K562 (cell line): ENCODE data around the gene SPRED2. TPM values are rescaled to one million over a fixed set of nuclear protein-coding genes. Genes with fewer than 3 reads are reported as not detected.

ENCODE experiments used
- ATAC-seq: fragments of 200-7000 bp; cut with Tn5 transposase; 3 replicates; pipeline ENCODE4 v1.9.1; 2020; ENCODE audit warnings: moderate library complexity
- BruUV-seq: library from RNA; stranded (reverse); fragments of 400-500 nt; replicated peaks from 2 replicates; lab custom pipeline; 2021; lab: Mats Ljungman, UMichigan
- CTCF ChIA-PET: fragments of 300-600 bp; formaldehyde crosslinking; extraction: SDS; loops from one replicate; lab custom pipeline; 2021; ENCODE audit warnings: low intra/inter-chr PET ratio; lab: Yijun Ruan, JAX
- POLR2A ChIA-PET: fragments of 300-600, 350-650 bp; sonication (Branson Sonifier 250); formaldehyde crosslinking; extraction: SDS; loops from one replicate; lab custom pipeline; 2021; ENCODE audit warnings: antibody characterized with exemption, inconsistent platforms; lab: Yijun Ruan, JAX
- DNase-seq, 4 experiments: peaks; one replicate each; pipeline versions ENCODE4 v3.0.0 to v3.0.0-alpha.2; 2011 to 2018; ENCODE audit warnings: low spot score in 3 of 4, mixed read lengths in 3 of 4; ENCODE audit errors: extremely low read depth in 1 of 4
- FAIRE-seq: peaks from 2 replicates; lab custom pipeline; 2011; peaks lifted over from hg19 to GRCh38; lab: Jason Lieb, UNC
- H2AFZ ChIP-seq: 2 replicates; pipeline ENCODE4 v1.6.0; 2011; ENCODE audit warnings: low read depth, low read length, control low read depth, inconsistent platforms
- H3K27ac ChIP-seq: fragments of 200-600 bp; 3 replicates; pipeline ENCODE4 v1.8.0; 2011; ENCODE audit warnings: low read depth, mild to moderate bottlenecking, control low read depth, inconsistent platforms, low read length, moderate library complexity, mixed read lengths; ENCODE audit errors: extremely low read depth
- H3K27me3 ChIP-seq, 2 experiments: fragments of 300-600 bp in 1 of 2; 2 replicates in 1 of 2; 3 replicates in 1 of 2; pipeline versions ENCODE4 v1.6.0 to v1.8.0; 2011; ENCODE audit warnings: inconsistent platforms in 2 of 2, low read length in 2 of 2, mild to moderate bottlenecking in 1 of 2, mixed read lengths in 1 of 2, moderate library complexity in 1 of 2; ENCODE audit not compliant: control insufficient read depth in 2 of 2, insufficient read depth in 2 of 2
- H3K36me3 ChIP-seq: fragments of 300-600 bp; 3 replicates; pipeline ENCODE4 v1.8.0; 2011; ENCODE audit warnings: mild to moderate bottlenecking, low read length, inconsistent platforms; ENCODE audit not compliant: control insufficient read depth, insufficient read depth
- H3K4me1 ChIP-seq, 2 experiments: fragments of 200-600 bp in 1 of 2; replicated peaks in 1 of 2; 2 replicates in 1 of 2; 3 replicates in 1 of 2; pipeline versions ENCODE4 v1.5.1 to v1.8.0; 2011; ENCODE audit warnings: inconsistent platforms in 2 of 2, low read length in 2 of 2, mild to moderate bottlenecking in 1 of 2, mixed read lengths in 1 of 2, moderate library complexity in 1 of 2; ENCODE audit not compliant: control insufficient read depth in 2 of 2, insufficient read depth in 2 of 2
- H3K4me2 ChIP-seq: 2 replicates; pipeline ENCODE4 v1.6.1; 2011; ENCODE audit warnings: low read length, control low read depth, inconsistent platforms, mixed read lengths; ENCODE audit not compliant: insufficient read depth
- H3K4me3 ChIP-seq: fragments of 200-600 bp; sonication (generic), shearing (Covaris generic); 2 replicates; pipeline ENCODE4 v1.5.1; 2016; ENCODE audit warnings: control low read depth, inconsistent platforms
- H3K79me2 ChIP-seq: fragments of 200-600 bp; 3 replicates; pipeline ENCODE4 v1.8.0; 2011; ENCODE audit warnings: low read length, inconsistent platforms; ENCODE audit not compliant: control insufficient read depth, insufficient read depth
- H3K9ac ChIP-seq, 2 experiments: 2 replicates each; pipeline versions ENCODE4 v1.6.0 to v1.6.1; 2011; ENCODE audit warnings: low read depth in 2 of 2, low read length in 2 of 2, control low read depth in 1 of 2, inconsistent platforms in 1 of 2, mild to moderate bottlenecking in 1 of 2, mixed read lengths in 1 of 2; ENCODE audit not compliant: insufficient read depth in 1 of 2
- H3K9me1 ChIP-seq: one replicate; pipeline ENCODE4 v1.6.0; 2011; ENCODE audit warnings: inconsistent platforms, mild to moderate bottlenecking, low read length, moderate library complexity; ENCODE audit not compliant: control insufficient read depth, insufficient read depth
- H3K9me3 ChIP-seq: replicated peaks from 2 replicates; pipeline ENCODE4 v1.5.1; 2011; ENCODE audit warnings: low read depth, low read length, inconsistent platforms; ENCODE audit not compliant: control insufficient read depth, insufficient read depth
- H4K20me1 ChIP-seq: replicated peaks from 2 replicates; pipeline ENCODE4 v1.6.1; 2011; ENCODE audit warnings: low read length, inconsistent platforms, mixed read lengths; ENCODE audit not compliant: control insufficient read depth, insufficient read depth
- NRF1 ChIP-seq, 2 experiments: fragments of 450-650 bp; IDR thresholded peaks in 1 of 2; conservative IDR thresholded peaks in 1 of 2; 2 replicates each; pipeline ENCODE4 v1.6.1; 2014; ENCODE audit warnings: mild to moderate bottlenecking in 2 of 2
- TBP ChIP-seq: optimal IDR thresholded peaks from 2 replicates; pipeline ENCODE3; 2011; ENCODE audit warnings: low read depth, low read length, improper control_type of control experiment
- ZNF518B ChIP-seq: fragments of 250-450 bp; sonication (Bioruptor Pico); IDR thresholded peaks from 2 replicates; pipeline ENCODE4 v1.5.0; 2021; ENCODE audit warnings: mild to moderate bottlenecking, moderate library complexity
- WGBS: fragments of 100-300 bp; shearing (Covaris generic); methylation state at CpG from one replicate; pipeline ENCODE4 v1.1.6; 2016; ENCODE audit warnings: low coverage, mixed read lengths; ENCODE audit not compliant: insufficient coverage; ENCODE audit errors: missing lambda C conversion rate; 5-methylcytosine and 5-hydroxymethylcytosine counted together
- in situ Hi-C: fragments of 300-500 bp; cut with MboI; formaldehyde crosslinking; loops from 4 replicates; pipeline ENCODE4 v1.15.0; 2018; ENCODE audit warnings: inconsistent platforms, mixed read lengths
- intact Hi-C: fragments of 100-400 bp; cut with micrococcal nuclease; formaldehyde crosslinking; loops from 2 replicates; pipeline ENCODE4 v1.14.2; 2022
- polyA plus RNA-seq, 8 experiments: library from polyadenylated mRNA; depleted of rRNA in 4 of 8; stranded (reverse) in 5 of 8; unstranded in 3 of 8; fragments of >200 nt; fragmentation: Nextera tagmentation in 2 of 8; fragmentation: Illumina TruSeq in 1 of 8; extraction: Ambion mirVana in 2 of 8; extraction: Trizol in 1 of 8; gene quantifications; 2 replicates each; pipeline versions ENCODE4 v1.2.1 to v1.2.3, GENCODE V29; 2011 to 2014; ENCODE audit warnings: inconsistent platforms in 1 of 8, missing spikeins in 1 of 8
- total RNA-seq, 7 experiments: library from RNA; depleted of rRNA in 6 of 7; stranded (reverse); fragments of >200 nt in 6 of 7; fragmentation: Illumina TruSeq in 2 of 7; extraction: Trizol in 2 of 7; gene quantifications; 2 replicates each; pipeline versions ENCODE4 v1.2.1 to v1.2.3, GENCODE V29; 2011 to 2021; ENCODE audit warnings: low replicate concordance in 1 of 7
- TF ChIP-seq, protein P1 (sequence below): sonication (generic); formaldehyde crosslinking; IDR thresholded peaks from 2 replicates; pipeline ENCODE4 v1.8.0; 2022; ENCODE audit warnings: mild to moderate bottlenecking, missing genetic modification reagents

SPRED2 gene
- total and polyA plus RNA-seq, 9 of the 15 experiments (the other 6 are each of a cell fraction or from before 2014, with no cell fraction given) = 4.6 to 50.8 (median 14.1) TPM

DNA sequence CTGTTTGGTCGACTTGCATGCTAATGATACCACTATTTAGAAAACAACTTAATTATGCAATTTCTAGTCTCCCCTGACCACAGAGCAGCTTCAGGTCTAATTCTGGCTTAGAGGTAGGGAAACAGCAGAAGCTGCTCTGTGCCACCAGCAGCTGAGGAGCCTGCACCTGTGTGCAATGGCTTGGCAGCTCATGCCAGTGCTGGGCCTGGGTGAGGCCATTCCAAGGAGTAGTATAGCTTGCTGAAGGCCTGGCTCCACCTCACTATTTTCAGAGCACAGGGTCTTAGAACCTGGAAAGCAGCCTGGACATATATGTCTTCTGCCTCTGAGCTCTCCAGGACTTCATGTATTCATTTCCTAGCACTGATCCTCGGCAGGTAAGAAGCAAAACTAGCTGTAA lies 62.8 kb downstream of the SPRED2 start (continued):
- no peak for TF ChIP-seq ZNF518B (CRISPR knock-in tag)
- TF ChIP-seq, all 486 proteins: peak for 0

- DNase-seq = no peak
- CTCF ChIA-PET = no interaction called here
- Histone ChIP-seq H4K20me1 (peaks cover 36% of the 10 kb centered on the region), H3K4me2 (no peak overlapping the region), H3K4me1 (peaks cover 8 to 71% of the 10 kb centered on the region in 2 experiments; a peak in 4 of 5 replicates)
- in situ Hi-C loops = no loop called here
- WGBS = 87% methylated on average over 1 of the region's 1 CpG
- TF ChIP-seq NRF1 (conservative IDR thresholded peaks at IDR 0.05 in 1 of 2, IDR thresholded peaks at IDR 0.05 in 1 of 2) (no peak), TBP (no peak)
- TF ChIP-seq, protein P1, sequence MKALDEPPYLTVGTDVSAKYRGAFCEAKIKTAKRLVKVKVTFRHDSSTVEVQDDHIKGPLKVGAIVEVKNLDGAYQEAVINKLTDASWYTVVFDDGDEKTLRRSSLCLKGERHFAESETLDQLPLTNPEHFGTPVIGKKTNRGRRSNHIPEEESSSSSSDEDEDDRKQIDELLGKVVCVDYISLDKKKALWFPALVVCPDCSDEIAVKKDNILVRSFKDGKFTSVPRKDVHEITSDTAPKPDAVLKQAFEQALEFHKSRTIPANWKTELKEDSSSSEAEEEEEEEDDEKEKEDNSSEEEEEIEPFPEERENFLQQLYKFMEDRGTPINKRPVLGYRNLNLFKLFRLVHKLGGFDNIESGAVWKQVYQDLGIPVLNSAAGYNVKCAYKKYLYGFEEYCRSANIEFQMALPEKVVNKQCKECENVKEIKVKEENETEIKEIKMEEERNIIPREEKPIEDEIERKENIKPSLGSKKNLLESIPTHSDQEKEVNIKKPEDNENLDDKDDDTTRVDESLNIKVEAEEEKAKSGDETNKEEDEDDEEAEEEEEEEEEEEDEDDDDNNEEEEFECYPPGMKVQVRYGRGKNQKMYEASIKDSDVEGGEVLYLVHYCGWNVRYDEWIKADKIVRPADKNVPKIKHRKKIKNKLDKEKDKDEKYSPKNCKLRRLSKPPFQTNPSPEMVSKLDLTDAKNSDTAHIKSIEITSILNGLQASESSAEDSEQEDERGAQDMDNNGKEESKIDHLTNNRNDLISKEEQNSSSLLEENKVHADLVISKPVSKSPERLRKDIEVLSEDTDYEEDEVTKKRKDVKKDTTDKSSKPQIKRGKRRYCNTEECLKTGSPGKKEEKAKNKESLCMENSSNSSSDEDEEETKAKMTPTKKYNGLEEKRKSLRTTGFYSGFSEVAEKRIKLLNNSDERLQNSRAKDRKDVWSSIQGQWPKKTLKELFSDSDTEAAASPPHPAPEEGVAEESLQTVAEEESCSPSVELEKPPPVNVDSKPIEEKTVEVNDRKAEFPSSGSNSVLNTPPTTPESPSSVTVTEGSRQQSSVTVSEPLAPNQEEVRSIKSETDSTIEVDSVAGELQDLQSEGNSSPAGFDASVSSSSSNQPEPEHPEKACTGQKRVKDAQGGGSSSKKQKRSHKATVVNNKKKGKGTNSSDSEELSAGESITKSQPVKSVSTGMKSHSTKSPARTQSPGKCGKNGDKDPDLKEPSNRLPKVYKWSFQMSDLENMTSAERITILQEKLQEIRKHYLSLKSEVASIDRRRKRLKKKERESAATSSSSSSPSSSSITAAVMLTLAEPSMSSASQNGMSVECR (CRISPR knock-in tag) = no peak
- TF ChIP-seq, all 486 proteins: peak for 0
- BruUV-seq = no TSS peak
- Histone ChIP-seq H3K9me1 (peaks cover 3% of the 10 kb centered on the region), H3K9ac (no peak overlapping the region), H3K36me3 (peaks cover 5% of the 10 kb centered on the region; the same call in 1 of the 3 replicates), H3K27me3 (no peaks in the 10 kb centered on the region), H3K79me2 (peaks cover 99% of the 10 kb centered on the region), H3K9me3 (no peaks in the 10 kb centered on the region), H3K27ac (no peak overlapping the region), H3K4me3 (no peak overlapping the region), H2AFZ (no peak overlapping the region)
- ATAC-seq = no peak
- intact Hi-C loops = loop anchor here (5.0 kb wide), 1 partner anchor 91 kb away; no protein-coding TSS in a partner anchor
- POLR2A ChIA-PET = interaction anchor here (0.6 to 3.8 kb wide), 5 partner anchors 8 to 16 kb away, joined by 3 to 12 read pairs (median 6); no protein-coding TSS in a partner anchor
- no peak for FAIRE-seq
Observed at GRCh38 chr2:65368468-65368867, 63.9 kb downstream of the SPRED2 start.
